ENCODE measurements around the gene EYA4.

EYA4 gene

DNA sequence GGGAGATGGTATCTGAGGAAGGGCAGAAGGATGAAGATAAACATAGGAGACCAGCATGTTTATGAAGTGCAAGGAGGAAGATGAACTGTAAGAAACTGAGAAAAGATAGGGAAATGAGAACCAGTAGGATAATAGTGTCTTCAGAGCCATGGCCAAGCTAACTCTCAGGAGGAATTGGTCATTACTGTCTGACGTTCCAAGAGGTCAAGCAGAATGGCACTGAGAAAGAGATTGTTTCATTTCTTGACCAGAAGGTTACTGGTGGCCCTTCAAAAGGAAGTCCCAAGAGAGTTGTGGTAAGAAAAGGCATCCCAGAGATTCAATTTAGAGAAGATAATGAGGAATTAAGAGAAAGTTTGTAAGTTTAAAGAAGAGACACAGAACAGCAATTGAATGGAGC lies 47.5 kb downstream of the EYA4 start:
- DNase-seq (ENCODE audit: low spot score) (no peak), FAIRE-seq (no peak)

- no peak for DNase-seq (ENCODE audit: low spot score)
- no peak for FAIRE-seq
These were observed 48.7 kb downstream of the EYA4 start for GRCh38 chr6:133289733-133290306.

DNA sequence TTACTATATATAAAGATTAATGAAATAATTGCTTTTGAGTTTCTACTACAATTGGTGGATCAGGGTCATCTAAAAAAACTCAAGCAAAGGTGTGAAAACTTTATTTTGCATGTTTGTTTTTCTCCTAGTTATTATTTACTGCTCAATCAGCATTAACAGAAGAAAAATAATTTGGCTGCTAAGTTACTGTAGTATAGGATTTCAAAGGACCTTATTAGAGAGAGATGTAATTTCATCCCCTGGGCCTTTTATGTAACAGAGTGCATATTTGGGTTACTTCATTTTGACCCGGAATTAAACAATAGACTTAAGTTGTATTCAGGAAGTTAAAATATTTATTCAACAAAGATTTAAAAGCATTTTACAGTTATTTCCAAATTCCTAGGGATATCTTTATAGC lies 49.8 kb downstream of the EYA4 start:
- DNase-seq (ENCODE audit: low spot score) (no peak), FAIRE-seq (no peak)

GRCh38 chr6:133291671-133292070 lies 50.5 kb downstream of the EYA4 start:
- DNase-seq (ENCODE audit: low spot score) (no peak), FAIRE-seq (no peak)

DNA sequence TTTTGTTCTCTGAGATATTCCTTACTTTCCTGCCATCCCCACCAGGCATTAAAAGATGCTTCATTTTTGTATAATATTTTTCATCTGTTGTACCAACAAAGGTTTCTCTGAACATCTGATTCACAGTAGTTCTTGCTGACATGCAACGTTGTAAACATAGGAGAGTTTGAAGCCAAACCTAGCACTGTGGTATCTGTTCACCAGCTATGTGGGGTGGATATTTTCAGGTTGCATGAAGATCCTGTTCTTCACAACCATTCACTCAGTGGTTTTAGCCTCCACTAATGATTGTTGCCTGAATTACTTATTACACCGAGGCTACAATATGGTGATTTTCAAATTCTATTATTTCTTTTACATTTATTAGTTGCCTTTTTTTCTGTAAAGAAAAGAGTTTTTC lies 56.5 kb downstream of the EYA4 start:
- DNase-seq (ENCODE audit: low spot score), result no peak
- FAIRE-seq, result no peak

DNA sequence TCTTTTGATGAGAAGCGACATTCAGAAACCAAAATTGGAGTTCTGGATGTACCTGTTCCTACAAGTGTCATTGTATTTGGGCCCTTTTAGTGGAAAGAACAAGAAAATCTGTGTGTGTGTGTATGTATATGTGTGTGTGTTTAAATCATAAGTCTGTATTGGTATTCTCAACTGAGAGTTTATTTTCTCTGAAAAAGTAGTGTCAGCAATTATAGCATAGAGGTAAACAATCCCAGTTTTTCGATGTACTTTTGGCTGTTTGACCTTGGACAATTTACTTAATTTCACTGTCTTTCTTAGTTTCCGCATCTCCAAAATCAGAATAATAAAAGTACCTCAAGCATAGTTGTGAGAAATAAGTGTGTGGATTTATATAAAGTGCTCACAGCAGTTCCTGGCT lies 57.2 kb downstream of the EYA4 start:
- FAIRE-seq, result no peak

GRCh38 chr6:133298801-133299200 lies 57.6 kb downstream of the EYA4 start:
- no peak for FAIRE-seq
- no peak for DNase-seq (ENCODE audit: low spot score)

More for the DNA sequence above, 57.2 kb downstream of the EYA4 start:
- no peak for DNase-seq (ENCODE audit: low spot score)

GRCh38 chr6:133300896-133301295 lies 59.7 kb downstream of the EYA4 start:
- FAIRE-seq (no peak), DNase-seq (ENCODE audit: low spot score) (no peak)

DNA sequence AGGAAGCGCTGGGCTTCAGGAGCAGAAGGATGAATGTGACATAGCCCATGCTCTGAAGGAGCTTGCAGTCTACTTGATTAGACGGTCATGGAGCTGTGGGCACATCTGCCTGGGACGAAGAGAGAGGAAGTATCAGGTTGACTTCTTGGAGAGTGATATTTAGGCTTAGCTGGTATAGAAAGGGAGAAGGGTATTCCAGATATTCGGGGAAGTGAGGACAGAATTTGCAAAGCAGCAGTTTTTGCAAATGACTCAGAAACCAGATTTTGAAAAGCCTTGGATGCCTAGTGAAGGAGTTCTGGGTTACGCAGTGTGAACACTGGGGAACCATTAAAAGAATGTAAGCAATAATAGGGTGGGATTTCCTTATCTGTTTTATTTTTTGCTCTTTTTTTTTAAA lies 60.7 kb downstream of the EYA4 start:
- no peak for DNase-seq (ENCODE audit: low spot score)
- no peak for FAIRE-seq

GRCh38 chr6:133306931-133307330 lies 65.8 kb downstream of the EYA4 start:
- no peak for FAIRE-seq
- no peak for DNase-seq (ENCODE audit: low spot score)

DNA sequence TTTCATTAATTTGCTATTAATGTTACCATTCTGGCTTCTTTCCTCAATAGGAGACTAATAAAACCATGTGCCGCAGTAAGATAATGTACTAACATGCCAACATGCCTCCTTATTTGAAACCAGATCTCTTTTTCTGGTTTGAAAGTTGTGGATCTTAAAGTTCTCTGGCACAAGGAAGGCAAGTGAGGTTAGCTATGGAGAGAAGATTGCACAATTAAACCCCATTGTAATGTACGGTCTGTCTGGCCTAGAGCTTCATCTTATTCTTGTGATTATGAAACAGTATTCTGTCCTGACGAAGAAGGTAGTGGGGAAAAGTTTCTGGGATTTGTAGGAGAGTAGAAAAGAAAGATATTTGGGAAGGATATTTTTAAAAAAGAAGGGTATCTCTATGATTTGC lies 68.4 kb downstream of the EYA4 start:
- DNase-seq (ENCODE audit: low spot score) (no peak), FAIRE-seq (no peak)

DNA sequence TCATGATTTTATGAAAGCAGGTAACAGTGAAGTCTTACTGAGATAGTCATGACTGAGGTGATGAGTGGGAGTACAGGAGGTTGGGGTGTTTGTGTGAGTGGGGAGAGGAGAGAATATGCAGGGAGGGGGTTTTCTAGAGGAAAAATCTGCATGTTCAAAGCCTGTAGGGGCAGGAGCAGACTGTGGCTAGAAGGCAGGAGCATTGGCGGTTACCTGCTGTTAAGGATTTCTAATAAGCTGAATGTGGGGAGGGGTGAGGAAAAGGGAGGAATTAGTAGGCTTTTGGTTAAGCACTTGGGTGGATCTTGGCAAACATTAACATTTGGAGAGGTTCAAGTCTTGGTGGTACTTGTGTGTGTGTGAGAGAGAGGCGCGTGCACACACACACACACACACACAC lies 70.8 kb downstream of the EYA4 start:
- FAIRE-seq, result no peak
- DNase-seq (ENCODE audit: low spot score), result no peak

GRCh38 chr6:133313068-133313467 lies 71.9 kb downstream of the EYA4 start:
- DNase-seq (ENCODE audit: low spot score), result no peak
- FAIRE-seq, result no peak

- FAIRE-seq (no peak), DNase-seq (ENCODE audit: low spot score) (no peak)
These were observed 73.8 kb downstream of the EYA4 start for GRCh38 chr6:133314947-133315346.

- FAIRE-seq, result no peak
These were observed 74.7 kb downstream of the EYA4 start for GRCh38 chr6:133315811-133316210.

DNA sequence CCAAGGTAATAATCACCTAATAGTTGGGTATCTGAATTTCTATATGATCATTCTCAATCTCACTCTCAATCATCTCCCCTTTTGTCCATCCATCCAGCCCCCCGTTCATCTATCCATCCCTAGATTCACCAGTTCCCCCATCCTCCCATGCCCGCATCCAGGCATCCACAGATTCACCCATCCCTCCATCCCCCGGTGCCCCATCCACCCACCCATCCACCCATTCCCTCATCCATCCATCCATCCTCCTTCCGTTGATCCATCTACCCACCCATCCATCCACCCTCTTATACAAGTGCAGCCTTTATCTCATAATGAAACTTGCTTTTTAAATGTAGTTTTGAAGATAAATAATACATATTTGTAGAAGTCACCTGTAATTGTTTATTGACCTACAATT lies 76.5 kb downstream of the EYA4 start:
- FAIRE-seq, result no peak

More at GRCh38 chr6:133315811-133316210, 74.7 kb downstream of the EYA4 start:
- DNase-seq (ENCODE audit: low spot score), result no peak

DNA sequence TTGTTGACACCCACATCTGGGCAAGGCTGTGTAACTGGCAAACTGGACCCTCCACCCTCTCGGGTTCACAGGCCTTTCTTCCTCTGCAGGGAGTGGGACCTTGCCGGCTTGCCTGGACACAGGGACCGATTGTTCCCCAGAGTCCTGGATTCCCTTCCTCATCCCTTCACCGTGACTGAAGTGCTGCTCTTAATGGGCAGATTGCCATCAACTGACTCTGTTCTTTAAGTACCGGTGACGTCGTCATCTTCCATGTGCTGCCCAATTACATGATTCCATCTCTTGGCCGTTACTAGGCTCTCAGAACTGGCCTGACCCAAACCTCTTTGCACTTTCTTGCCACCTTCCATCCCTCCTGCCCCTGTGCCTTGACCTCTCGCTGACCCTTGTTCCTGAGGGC lies 85.4 kb downstream of the EYA4 start:
- FAIRE-seq (no peak), DNase-seq (ENCODE audit: low spot score) (no peak)

More for the DNA sequence above, 76.5 kb downstream of the EYA4 start:
- DNase-seq (ENCODE audit: low spot score), result no peak

DNA sequence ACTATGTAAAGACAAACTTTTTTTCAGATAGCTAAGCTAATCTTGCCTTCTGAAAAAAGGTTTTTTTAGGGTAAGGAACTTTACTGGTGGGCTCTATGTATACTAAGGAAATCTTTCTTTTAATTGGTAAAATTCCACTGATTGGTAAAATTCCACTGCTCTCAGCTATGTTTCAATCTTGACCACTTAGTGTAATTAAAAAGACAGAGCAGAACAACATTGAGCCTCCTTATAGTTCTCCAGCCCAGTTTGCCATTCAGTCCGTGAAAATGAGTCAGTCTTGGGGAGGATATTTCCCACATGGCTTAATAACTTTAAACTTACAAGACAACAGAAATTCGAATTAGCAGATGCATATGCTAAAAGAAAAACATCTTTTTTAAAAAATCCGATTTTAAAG lies 92.7 kb downstream of the EYA4 start:
- FAIRE-seq (no peak), DNase-seq (ENCODE audit: low spot score) (no peak)

DNA sequence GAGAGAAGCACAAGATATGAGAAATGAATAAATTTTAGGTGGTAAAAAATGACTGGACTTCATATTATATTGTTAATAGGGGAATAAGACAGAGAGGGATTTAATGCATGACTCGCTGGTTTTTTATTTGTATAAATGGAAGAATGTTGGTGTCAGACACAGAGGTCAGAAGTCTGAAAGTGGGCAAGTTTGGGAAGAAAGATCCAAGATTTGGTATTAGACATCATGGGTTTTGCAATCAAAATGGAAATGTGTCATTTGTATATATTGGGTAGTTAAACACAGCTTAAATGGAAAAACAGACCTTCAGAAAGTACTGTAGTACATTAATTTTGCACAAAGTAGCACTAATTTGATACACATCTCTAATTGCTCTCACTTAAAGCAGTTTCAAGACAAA lies 96.2 kb downstream of the EYA4 start:
- DNase-seq (ENCODE audit: low spot score) (no peak), FAIRE-seq (no peak)

DNA sequence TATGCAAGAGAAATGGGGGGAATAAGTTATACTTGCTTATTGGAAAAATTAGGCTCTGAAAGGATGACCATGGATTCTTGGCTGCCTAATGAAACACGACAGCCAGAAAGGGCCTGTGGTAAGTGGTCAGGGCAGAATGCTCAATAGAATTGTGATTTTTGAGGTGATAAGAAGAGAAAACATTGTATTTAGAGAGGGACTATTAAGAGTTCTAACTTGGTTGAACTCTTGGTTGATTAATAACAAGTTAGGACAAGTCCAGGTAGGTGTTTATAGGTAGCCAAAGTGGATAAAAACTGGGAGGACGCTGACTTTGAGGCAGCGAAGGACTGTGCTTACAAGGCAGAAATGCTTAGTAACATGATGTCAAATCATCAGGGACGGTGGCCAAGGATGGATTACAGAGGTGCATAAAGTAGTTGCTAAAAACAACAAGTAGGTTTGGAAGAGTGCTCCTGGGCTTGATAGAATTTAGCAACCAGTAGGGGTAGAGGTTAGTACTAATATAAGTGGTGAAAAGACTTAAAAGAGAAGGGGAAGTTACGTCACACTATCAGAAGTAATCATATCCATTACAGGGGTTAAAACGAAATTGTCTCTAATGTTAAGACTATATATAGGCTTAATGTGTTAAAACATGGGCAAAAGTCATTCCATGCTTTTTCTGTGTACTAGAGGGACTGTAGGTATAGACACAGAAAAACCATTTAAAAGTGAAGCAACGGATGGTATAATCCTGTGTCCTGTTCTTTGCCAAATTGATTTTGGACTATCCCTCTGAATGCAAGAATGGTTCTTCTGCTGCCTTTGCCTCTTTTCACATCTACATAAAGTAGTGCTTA lies 98.6 kb downstream of the EYA4 start:
- FAIRE-seq, result no peak
- DNase-seq (ENCODE audit: low spot score), result no peak

- FAIRE-seq, result no peak
These were observed 99.4 kb downstream of the EYA4 start for GRCh38 chr6:133340557-133340956.

DNA sequence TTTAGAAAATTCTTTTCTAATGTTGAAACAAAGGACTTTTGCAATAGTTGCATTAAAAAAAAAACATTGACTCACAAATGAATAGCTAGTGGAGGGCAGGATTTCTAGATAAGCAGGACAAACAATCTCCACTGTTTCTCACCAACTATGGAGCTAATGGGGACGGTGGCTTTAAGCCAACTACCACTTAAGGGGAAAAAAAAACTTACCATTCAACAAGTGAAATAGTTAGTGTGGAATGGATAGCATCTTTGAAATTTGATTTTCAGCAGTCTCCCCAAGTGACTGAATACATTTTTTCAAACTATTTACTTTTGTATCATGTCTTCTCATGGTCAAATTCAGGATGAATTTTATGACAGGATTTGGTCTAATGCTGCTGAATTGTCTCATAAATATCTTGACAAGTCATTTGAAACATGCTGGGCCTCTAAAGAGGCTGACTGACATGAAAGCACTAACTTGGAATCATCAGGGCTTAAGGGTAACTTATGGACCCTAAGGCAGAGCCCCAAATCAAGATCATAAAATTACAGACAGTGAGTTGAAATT lies 100.5 kb downstream of the EYA4 start:
- DNase-seq (ENCODE audit: low spot score), result no peak

More at GRCh38 chr6:133340557-133340956, 99.4 kb downstream of the EYA4 start:
- DNase-seq (ENCODE audit: low spot score), result no peak

GRCh38 chr6:133343220-133343619 lies 102.1 kb downstream of the EYA4 start:
- FAIRE-seq (no peak), DNase-seq (ENCODE audit: low spot score) (no peak)

More for the DNA sequence above, 100.5 kb downstream of the EYA4 start:
- FAIRE-seq, result no peak

All from urothelium cell line (cell line).